ENCODE data around the gene FAM13C. TPM values are rescaled to one million over a fixed set of nuclear protein-coding genes. Genes with fewer than 3 reads are reported as not detected.

Gene FAM13C
- total and polyA plus RNA-seq, 12 donors = 8.9 to 92.8 (median 34.1) TPM

DNA sequence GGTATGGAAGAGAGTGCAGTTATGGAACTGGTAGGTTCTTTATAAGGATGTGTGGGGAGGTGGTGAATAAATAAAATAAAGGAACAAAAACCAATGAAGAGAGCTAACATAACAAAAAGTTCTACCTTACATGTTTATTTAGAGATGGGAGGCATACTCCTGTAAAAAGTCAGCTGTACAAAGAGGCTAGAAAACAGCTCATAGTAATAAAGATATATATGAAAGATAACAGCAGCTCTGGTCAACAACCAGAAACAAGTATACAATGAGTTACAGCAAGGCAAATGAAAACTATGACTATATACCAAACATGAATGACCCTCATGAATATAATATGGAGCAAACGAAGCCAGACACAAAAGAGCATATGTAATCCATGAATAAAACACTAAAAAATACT, 62.0 kb downstream of the FAM13C start:
- TF ChIP-seq POLR2A (IDR thresholded peaks at IDR 0.05) = no peak
- TF ChIP-seq, protein P1, sequence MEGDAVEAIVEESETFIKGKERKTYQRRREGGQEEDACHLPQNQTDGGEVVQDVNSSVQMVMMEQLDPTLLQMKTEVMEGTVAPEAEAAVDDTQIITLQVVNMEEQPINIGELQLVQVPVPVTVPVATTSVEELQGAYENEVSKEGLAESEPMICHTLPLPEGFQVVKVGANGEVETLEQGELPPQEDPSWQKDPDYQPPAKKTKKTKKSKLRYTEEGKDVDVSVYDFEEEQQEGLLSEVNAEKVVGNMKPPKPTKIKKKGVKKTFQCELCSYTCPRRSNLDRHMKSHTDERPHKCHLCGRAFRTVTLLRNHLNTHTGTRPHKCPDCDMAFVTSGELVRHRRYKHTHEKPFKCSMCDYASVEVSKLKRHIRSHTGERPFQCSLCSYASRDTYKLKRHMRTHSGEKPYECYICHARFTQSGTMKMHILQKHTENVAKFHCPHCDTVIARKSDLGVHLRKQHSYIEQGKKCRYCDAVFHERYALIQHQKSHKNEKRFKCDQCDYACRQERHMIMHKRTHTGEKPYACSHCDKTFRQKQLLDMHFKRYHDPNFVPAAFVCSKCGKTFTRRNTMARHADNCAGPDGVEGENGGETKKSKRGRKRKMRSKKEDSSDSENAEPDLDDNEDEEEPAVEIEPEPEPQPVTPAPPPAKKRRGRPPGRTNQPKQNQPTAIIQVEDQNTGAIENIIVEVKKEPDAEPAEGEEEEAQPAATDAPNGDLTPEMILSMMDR (IDR thresholded peaks at IDR 0.05) = no peak
- Histone ChIP-seq H3K27ac (no peak overlapping the region), H3K27me3 (no peaks in the 10 kb centered on the region), H3K4me1 (replicated peaks in 1 of 2) (peaks cover 0 to 2% of the 10 kb centered on the region in 2 donors), H3K36me3 (replicated peaks in 1 of 2) (no peaks in the 10 kb centered on the region), H3K9me3 (replicated peaks in 1 of 3) (no peaks in the 10 kb centered on the region), H3K4me3 (no peak overlapping the region)
- no peak for DNase-seq
- intact Hi-C loops (cut with DNase I) = no loop called here
- 79 to 85% (median 84%) methylated on average over 1 of the region's 1 CpG for WGBS, 4 donors

DNA sequence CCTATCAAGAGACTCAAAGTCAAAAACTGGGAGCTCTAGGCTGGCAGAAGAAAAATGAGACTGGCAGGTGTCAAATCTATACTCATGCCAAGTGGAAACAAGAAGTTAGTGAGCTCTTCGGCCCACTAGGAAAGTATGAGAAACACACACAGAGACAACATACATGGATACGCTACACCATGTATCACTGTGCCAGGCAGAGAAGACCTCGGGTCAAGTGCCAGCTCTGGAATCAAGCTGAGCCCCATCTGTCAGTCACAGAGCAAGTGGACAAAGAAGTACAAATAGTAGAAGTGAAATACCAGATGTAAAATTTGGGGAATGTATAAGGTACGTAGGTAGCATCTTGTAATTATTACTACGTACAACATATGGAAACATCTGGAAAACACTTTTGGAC, 62.4 kb downstream of the FAM13C start:
- Histone ChIP-seq H3K27me3 (no peaks in the 10 kb centered on the region), H3K36me3 (replicated peaks in 1 of 2) (no peaks in the 10 kb centered on the region), H3K4me3 (no peak overlapping the region), H3K9me3 (replicated peaks in 1 of 3) (no peaks in the 10 kb centered on the region), H3K27ac (no peak overlapping the region), H3K4me1 (replicated peaks in 1 of 2) (no peaks in the 10 kb centered on the region)
- WGBS, 4 donors = 76 to 96% (median 90%) methylated on average over 5 of the region's 5 CpGs
- TF ChIP-seq, protein P1 (IDR thresholded peaks at IDR 0.05) = no peak
- TF ChIP-seq POLR2A (IDR thresholded peaks at IDR 0.05) = no peak
- DNase-seq = no peak
- intact Hi-C loops (cut with DNase I) = no loop called here

DNA sequence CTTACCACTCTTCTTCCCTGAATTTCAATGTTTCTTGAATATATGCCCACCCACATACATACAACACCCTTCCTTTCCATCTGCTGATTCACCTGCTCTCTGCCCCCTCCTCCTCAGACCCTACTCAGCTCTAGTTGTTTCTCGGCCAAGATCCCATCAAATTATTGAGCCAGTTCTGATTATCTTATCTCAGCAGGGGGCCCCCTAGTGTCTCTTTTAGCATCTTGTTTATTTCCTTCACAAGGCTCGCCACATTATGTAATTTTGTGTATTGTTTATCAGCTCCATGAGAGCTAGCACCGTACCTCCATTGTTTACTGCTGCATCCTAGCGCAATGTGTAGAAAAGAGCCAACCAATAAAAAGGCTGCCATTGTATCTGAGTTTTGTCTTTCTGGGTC, 71.9 kb downstream of the FAM13C start:
- H3K9me3 ChIP-seq (replicated peaks in 1 of 3) = no peaks in the 10 kb centered on the region
- no peak overlapping the region for H3K4me3 ChIP-seq
- intact Hi-C loops (cut with DNase I) = no loop called here
- no peak overlapping the region for H3K27ac ChIP-seq
- H3K27me3 ChIP-seq = no peaks in the 10 kb centered on the region
- H3K36me3 ChIP-seq (replicated peaks in 1 of 2) = no peaks in the 10 kb centered on the region
- H3K4me1 ChIP-seq (replicated peaks in 1 of 2) = peaks cover 0 to 9% of the 10 kb centered on the region in 2 donors
- TF ChIP-seq, protein P1 (IDR thresholded peaks at IDR 0.05) = no peak
- no peak for TF ChIP-seq POLR2A (IDR thresholded peaks at IDR 0.05)
- no peak for DNase-seq
- WGBS, 4 donors = 87 to 89% (median 89%) methylated on average over 4 of the region's 4 CpGs

DNA sequence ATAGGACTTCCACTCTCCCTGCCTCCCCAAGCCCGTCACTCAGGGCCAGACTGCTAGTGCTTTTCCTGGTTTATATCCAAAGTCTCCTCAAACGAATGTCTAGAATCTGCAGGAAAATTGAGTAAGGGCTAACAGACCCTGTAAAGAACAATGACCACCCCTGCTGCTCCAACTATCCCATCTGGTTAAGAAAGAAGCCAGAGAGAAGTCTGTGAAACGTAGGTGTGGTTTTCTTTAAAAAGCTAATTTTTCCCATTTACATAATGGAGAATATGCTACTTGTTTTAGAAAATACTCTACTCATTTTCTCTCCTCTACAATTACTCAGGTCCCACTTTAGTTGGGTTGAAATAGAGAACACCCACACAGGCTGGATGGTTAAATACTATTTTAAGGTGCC, 72.5 kb downstream of the FAM13C start:
- intact Hi-C loops (cut with DNase I) = no loop called here
- H3K36me3 ChIP-seq (replicated peaks in 1 of 2) = no peaks in the 10 kb centered on the region
- 88 to 98% (median 92%) methylated on average over 3 of the region's 3 CpGs for WGBS, 4 donors
- no peak for TF ChIP-seq POLR2A (IDR thresholded peaks at IDR 0.05)
- TF ChIP-seq, protein P1 (IDR thresholded peaks at IDR 0.05) = no peak
- H3K27ac ChIP-seq = no peak overlapping the region
- no peaks in the 10 kb centered on the region for H3K27me3 ChIP-seq
- peaks cover 0 to 11% of the 10 kb centered on the region in 2 donors for H3K4me1 ChIP-seq (replicated peaks in 1 of 2)
- no peaks in the 10 kb centered on the region for H3K9me3 ChIP-seq (replicated peaks in 1 of 3)
- no peak overlapping the region for H3K4me3 ChIP-seq
- DNase-seq = no peak
